Vagina (tissue), 2 donors: ENCODE data around the gene LNX2. TPM values are rescaled to one million over a fixed set of nuclear protein-coding genes. Genes with fewer than 3 reads are reported as not detected.

Source experiments
- DNase-seq, 2 donors: peaks; one replicate each; pipeline ENCODE4 v3.0.0-alpha.2; 2017; ENCODE audit errors: extremely low spot score in 2 of 2
- H3K27ac ChIP-seq: fragments of 200-600 bp; sonication (generic); one replicate; pipeline ENCODE4 v1.5.1; 2019
- H3K27me3 ChIP-seq: fragments of 200-600 bp; sonication (generic); one replicate; pipeline ENCODE4 v1.5.1; 2019
- H3K36me3 ChIP-seq, 2 donors: fragments of 200-600 bp; sonication (generic); one replicate each; pipeline ENCODE4 v1.5.1; 2017 to 2019
- H3K4me1 ChIP-seq: fragments of 200-600 bp; sonication (generic); one replicate; pipeline ENCODE4 v1.5.1; 2019
- H3K4me3 ChIP-seq, 2 donors: fragments of 200-600 bp; sonication (generic); 1 replicate in 1 of 2; 2 replicates in 1 of 2; pipeline ENCODE4 v1.5.1; 2016 to 2019
- H3K9me3 ChIP-seq: fragments of 200-600 bp; sonication (generic); one replicate; pipeline ENCODE4 v1.5.1; 2019
- POLR2A ChIP-seq, 2 donors: fragments of 450-650 bp; IDR thresholded peaks; one replicate each; pipeline ENCODE4 v1.6.1; 2017; ENCODE audit warnings: antibody characterized with exemption in 2 of 2, mild to moderate bottlenecking in 2 of 2, moderate library complexity in 2 of 2
- POLR2AphosphoS5 ChIP-seq, 2 donors: sonication (generic); formaldehyde crosslinking; IDR thresholded peaks; one replicate each; pipeline ENCODE4 v1.9.0; 2017; ENCODE audit warnings: antibody characterized with exemption in 2 of 2, mild to moderate bottlenecking in 2 of 2, low read depth in 1 of 2; ENCODE audit not compliant: insufficient read depth in 1 of 2
- intact Hi-C: fragments of 100-400 bp; cut with DNase I; formaldehyde crosslinking; loops from one replicate; pipeline ENCODE4 v1.15.1; 2023
- total RNA-seq: library from RNA; depleted of rRNA; stranded (reverse); fragments of >200 nt; gene quantifications from one replicate; pipeline ENCODE4 v1.2.3, GENCODE V29; 2016
- TF ChIP-seq, protein P1 (sequence below), 3 experiments: fragments of 450-650 bp in 2 of 3; fragments of 200-600 bp in 1 of 3; sonication (generic) in 1 of 3; IDR thresholded peaks; one replicate each; pipeline ENCODE4 v1.5.1; 2017 to 2019; ENCODE audit warnings: antibody characterized with exemption in 3 of 3, mild to moderate bottlenecking in 2 of 3, moderate library complexity in 2 of 3

The LNX2 gene
- total RNA-seq, 1 donor from 2014 or later, result 12.0 TPM

DNA sequence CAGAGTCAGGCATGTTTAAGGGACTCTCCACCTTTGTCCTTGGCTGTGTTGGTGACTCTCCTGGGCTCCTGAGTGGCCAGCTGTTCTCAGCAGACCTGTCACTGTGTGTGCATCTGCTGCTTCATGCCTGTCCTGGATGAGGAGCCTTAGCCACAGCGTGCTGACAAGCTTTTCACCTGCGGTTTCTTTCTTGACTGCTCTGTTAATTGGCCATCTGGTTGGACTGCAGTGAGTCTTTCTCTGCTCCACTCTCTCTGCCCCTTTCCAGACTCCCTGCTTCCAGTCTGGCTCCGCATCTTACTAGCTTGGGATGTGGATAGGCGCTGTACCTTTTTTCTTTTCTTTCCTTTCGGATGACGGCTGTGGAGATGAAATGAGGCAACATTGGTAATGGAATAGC is 40.2 kb upstream of the LNX2 start:
- no peak overlapping the region for H3K27ac ChIP-seq
- no peak for TF ChIP-seq POLR2A (IDR thresholded peaks at IDR 0.05)
- TF ChIP-seq, protein P1, sequence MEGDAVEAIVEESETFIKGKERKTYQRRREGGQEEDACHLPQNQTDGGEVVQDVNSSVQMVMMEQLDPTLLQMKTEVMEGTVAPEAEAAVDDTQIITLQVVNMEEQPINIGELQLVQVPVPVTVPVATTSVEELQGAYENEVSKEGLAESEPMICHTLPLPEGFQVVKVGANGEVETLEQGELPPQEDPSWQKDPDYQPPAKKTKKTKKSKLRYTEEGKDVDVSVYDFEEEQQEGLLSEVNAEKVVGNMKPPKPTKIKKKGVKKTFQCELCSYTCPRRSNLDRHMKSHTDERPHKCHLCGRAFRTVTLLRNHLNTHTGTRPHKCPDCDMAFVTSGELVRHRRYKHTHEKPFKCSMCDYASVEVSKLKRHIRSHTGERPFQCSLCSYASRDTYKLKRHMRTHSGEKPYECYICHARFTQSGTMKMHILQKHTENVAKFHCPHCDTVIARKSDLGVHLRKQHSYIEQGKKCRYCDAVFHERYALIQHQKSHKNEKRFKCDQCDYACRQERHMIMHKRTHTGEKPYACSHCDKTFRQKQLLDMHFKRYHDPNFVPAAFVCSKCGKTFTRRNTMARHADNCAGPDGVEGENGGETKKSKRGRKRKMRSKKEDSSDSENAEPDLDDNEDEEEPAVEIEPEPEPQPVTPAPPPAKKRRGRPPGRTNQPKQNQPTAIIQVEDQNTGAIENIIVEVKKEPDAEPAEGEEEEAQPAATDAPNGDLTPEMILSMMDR (IDR thresholded peaks at IDR 0.05), result no peak
- no peak for TF ChIP-seq POLR2AphosphoS5 (IDR thresholded peaks at IDR 0.05; ENCODE audit: insufficient read depth in 1 of 2, low read depth in 1 of 2)
- DNase-seq, result no peak
- H3K36me3 ChIP-seq, result peaks cover 0 to 6% of the 10 kb centered on the region in 2 donors
- intact Hi-C loops, result no loop called here
- no peaks in the 10 kb centered on the region for H3K27me3 ChIP-seq
- peaks cover 28% of the 10 kb centered on the region for H3K4me1 ChIP-seq
- no peak overlapping the region for H3K4me3 ChIP-seq
- H3K9me3 ChIP-seq, result no peaks in the 10 kb centered on the region

DNA sequence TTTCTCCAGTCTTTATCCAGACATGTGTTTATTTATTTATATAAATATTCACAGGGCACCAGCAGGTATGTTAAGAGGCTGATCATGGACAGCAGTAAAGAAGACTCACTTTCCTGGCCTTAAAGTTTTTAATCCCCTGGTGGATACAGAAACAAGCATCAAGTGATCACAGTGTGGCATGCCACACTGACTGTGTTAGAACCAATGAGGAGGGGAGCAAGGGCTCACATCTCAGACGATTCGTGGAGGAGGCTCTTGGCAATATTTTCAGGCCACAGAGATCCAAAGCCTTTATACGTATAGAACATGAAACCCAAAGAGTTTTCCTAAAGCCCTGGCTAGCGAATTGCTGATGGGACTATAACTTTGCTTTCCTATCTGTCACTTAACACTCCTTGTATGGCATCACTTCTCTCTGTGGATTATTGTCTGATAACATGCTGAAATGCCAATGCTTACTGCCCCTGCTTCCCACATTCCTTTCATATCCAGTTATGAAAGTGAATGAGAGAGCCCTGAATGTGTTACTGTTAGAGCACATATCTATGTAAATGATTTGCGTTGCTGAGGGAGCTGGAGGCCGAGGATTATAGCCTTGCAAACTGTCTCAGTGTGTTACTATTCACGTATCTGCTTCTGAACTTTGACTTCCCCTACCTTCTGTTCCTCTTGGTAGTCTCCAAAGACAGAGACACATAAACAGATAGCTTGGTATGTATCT is 39.0 kb upstream of the LNX2 start:
- no peak overlapping the region for H3K4me3 ChIP-seq
- no peaks in the 10 kb centered on the region for H3K27me3 ChIP-seq
- H3K36me3 ChIP-seq, result peaks cover 0 to 4% of the 10 kb centered on the region in 2 donors
- no peak overlapping the region for H3K27ac ChIP-seq
- TF ChIP-seq POLR2A (IDR thresholded peaks at IDR 0.05) (no peak), POLR2AphosphoS5 (IDR thresholded peaks at IDR 0.05; ENCODE audit: insufficient read depth in 1 of 2, low read depth in 1 of 2) (no peak)
- TF ChIP-seq, protein P1 (IDR thresholded peaks at IDR 0.05), result no peak
- intact Hi-C loops, result no loop called here
- no peak for DNase-seq
- H3K9me3 ChIP-seq, result no peaks in the 10 kb centered on the region
- peaks cover 38% of the 10 kb centered on the region for H3K4me1 ChIP-seq

DNA sequence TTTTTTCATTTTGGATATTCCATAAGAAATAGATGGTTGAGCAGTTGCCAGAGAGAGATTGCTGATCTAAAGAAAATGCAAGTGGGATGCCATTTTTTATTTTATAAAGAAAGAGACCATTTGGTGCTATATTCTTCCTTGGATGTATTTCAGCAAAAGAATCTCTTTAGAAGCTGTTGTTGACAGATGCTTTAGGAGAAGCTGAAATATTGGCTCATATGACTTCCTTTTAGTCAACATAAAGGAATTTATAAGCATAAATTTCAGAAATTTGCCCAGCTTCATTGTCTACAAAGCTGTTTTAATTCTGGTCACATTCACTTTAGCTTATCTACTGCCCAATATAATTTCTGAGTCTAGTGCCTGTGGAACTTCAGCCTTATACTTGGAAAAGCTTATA is 38.2 kb upstream of the LNX2 start:
- Histone ChIP-seq H3K4me1 (peaks cover 42% of the 10 kb centered on the region), H3K27ac (no peak overlapping the region)
- intact Hi-C loops, result no loop called here

DNA sequence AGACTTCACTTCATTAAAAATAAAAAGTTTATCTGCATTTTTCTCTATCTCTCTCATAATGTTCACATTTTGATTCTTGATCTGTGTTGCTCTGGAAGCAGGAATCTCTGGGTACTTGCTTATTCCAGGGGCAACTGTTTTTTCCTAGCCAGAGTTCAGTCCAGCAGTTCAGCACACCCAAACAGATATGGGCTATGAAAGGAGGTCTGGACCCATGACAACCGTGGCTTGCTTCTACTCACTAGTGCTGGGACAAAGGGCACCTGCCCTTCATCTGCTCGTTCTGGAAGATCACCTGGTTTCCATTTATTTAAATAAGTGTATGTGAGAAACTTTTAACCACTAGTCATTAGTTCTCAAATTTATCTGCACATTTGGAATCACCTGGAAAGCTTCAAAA is 37.4 kb upstream of the LNX2 start:
- H3K4me1 ChIP-seq, result peaks cover 42% of the 10 kb centered on the region
- intact Hi-C loops, result no loop called here
- peaks cover 0 to 4% of the 10 kb centered on the region in 2 donors for H3K36me3 ChIP-seq

More for the DNA sequence above, 38.2 kb upstream of the LNX2 start:
- Histone ChIP-seq H3K27me3 (no peaks in the 10 kb centered on the region), H3K4me3 (no peak overlapping the region), H3K36me3 (peaks cover 0 to 4% of the 10 kb centered on the region in 2 donors), H3K9me3 (no peaks in the 10 kb centered on the region)
- DNase-seq, result no peak
- TF ChIP-seq POLR2AphosphoS5 (IDR thresholded peaks at IDR 0.05; ENCODE audit: insufficient read depth in 1 of 2, low read depth in 1 of 2) (no peak), POLR2A (IDR thresholded peaks at IDR 0.05) (no peak)
- TF ChIP-seq, protein P1 (IDR thresholded peaks at IDR 0.05), result no peak

More for the DNA sequence above, 37.4 kb upstream of the LNX2 start:
- no peaks in the 10 kb centered on the region for H3K27me3 ChIP-seq
- no peak overlapping the region for H3K27ac ChIP-seq
- no peak overlapping the region for H3K4me3 ChIP-seq
- H3K9me3 ChIP-seq, result no peaks in the 10 kb centered on the region
- DNase-seq, result no peak
- TF ChIP-seq POLR2A (IDR thresholded peaks at IDR 0.05), result no peak
- TF ChIP-seq, protein P1 (IDR thresholded peaks at IDR 0.05), result no peak
- TF ChIP-seq POLR2AphosphoS5 (IDR thresholded peaks at IDR 0.05; ENCODE audit: insufficient read depth in 1 of 2, low read depth in 1 of 2), result no peak
